ENCODE results near the gene MME. TPM values are rescaled to one million over a fixed set of nuclear protein-coding genes. Genes with fewer than 3 reads are reported as not detected.

Gene MME
- total and polyA plus RNA-seq, 2 of the 8 experiments (the other 6 are each of a cell fraction or from before 2014, with no cell fraction given), result 5.0 to 39.6 TPM

GRCh38 chr3:155079468-155079745, 712 bp upstream of the MME start:
- H3K79me2 ChIP-seq (ENCODE audit: control insufficient read depth in 1 of 2, insufficient read depth in 2 of 2, low read length in 2 of 2), result peaks cover 0 to 6% of the 10 kb centered on the region in 2 experiments; a peak in 1 of 4 replicates
- H2BK12ac ChIP-seq (ENCODE audit: low read depth, low read length), result no peak overlapping the region
- H3K4me2 ChIP-seq (ENCODE audit: insufficient read depth in 1 of 2, low read depth in 2 of 2, low read length in 2 of 2), result peak overlapping the region; percentile 90 to 98
- no peak overlapping the region for H2BK20ac ChIP-seq (ENCODE audit: low read length)
- no peak overlapping the region for H2BK120ac ChIP-seq (replicated peaks; ENCODE audit: low read depth, low read length)
- H3K27me3 ChIP-seq (replicated peaks in 1 of 4; ENCODE audit: control insufficient read depth in 3 of 4, extremely low read depth in 1 of 4, insufficient read depth in 3 of 4, low read length in 3 of 4), result peaks cover 0 to 11% (median under 1%) of the 10 kb centered on the region in 4 experiments; a peak in 2 of 7 replicates
- CTCF ChIA-PET (ENCODE audit: partially characterized antibody), result interaction anchor here (1.0 to 2.2 kb wide), 5 partner anchors 11 to 244 kb away, joined by 3 to 5 read pairs (median 3); no protein-coding TSS in a partner anchor
- POLR2A ChIA-PET (ENCODE audit: partially characterized antibody), result interaction anchor here (1.5 kb wide), 1 partner anchor 25 kb away, joined by 4 read pairs; no protein-coding TSS in a partner anchor
- H2BK5ac ChIP-seq (ENCODE audit: low read depth, low read length), result peak overlapping the region; percentile 69; the same call in 1 of the 2 replicates
- peak overlapping the region; percentile 81 to 90 (median 87) for H3K4me3 ChIP-seq (ENCODE audit: extremely low read depth in 1 of 4, insufficient read depth in 2 of 4, low read depth in 3 of 4, low read length in 4 of 4)
- H3K23me2 ChIP-seq (ENCODE audit: low read depth, low read length), result peaks cover 10% of the 10 kb centered on the region; the same call in 1 of the 2 replicates
- H3K4ac ChIP-seq (replicated peaks; ENCODE audit: insufficient read length, low read depth, low read length), result no peak overlapping the region
- H4K91ac ChIP-seq (replicated peaks; ENCODE audit: insufficient read length, low read length), result no peak overlapping the region
- H3K56ac ChIP-seq (replicated peaks; ENCODE audit: insufficient read length, low read depth, low read length), result no peak overlapping the region
- H2AFZ ChIP-seq (ENCODE audit: low read length), result peak overlapping the region; percentile 98; the same call in 1 of the 2 replicates
- no peaks in the 10 kb centered on the region for H3K79me1 ChIP-seq (ENCODE audit: low read depth, low read length)
- DNase-seq (ENCODE audit: low read depth in 1 of 2, low spot score in 2 of 2) (no peak), FAIRE-seq (no peak)
- H3K9ac ChIP-seq (replicated peaks in 1 of 4; ENCODE audit: extremely low read depth in 1 of 4, low read depth in 3 of 4, low read length in 3 of 4), result peak overlapping the region in 3 of 4 experiments; percentile 44 to 69 (median 62); a peak in 6 of 7 replicates
- H4K20me1 ChIP-seq (replicated peaks in 1 of 2; ENCODE audit: control insufficient read depth in 1 of 2, insufficient read depth in 2 of 2, low read length in 2 of 2), result no peaks in the 10 kb centered on the region
- no peak overlapping the region for H2AK5ac ChIP-seq (ENCODE audit: low read depth, low read length)
- no peak overlapping the region for H3K14ac ChIP-seq (ENCODE audit: insufficient read length)
- no peak overlapping the region; the same call in 1 of the 2 replicates for H4K8ac ChIP-seq (ENCODE audit: extremely low read depth, insufficient read depth, low read length)
- no peak overlapping the region for H4K5ac ChIP-seq (ENCODE audit: insufficient read length, low read depth, low read length)
- peaks cover 0 to 4% (median 0%) of the 10 kb centered on the region in 4 experiments; a peak in 1 of 8 replicates for H3K36me3 ChIP-seq (ENCODE audit: control insufficient read depth in 2 of 4, insufficient read depth in 4 of 4, low read length in 3 of 4)
- H3K18ac ChIP-seq (ENCODE audit: extremely low read depth, low read length), result peak overlapping the region; percentile 89; the same call in 1 of the 2 replicates
- H2BK15ac ChIP-seq (ENCODE audit: low read length), result no peak overlapping the region
- H3K9me3 ChIP-seq (ENCODE audit: insufficient read depth in 2 of 2, low read depth in 1 of 2, low read length in 1 of 2), result 0 out of 4 replicates have a peak, but pooled peaks cover 0 to 3% of the 10 kb centered on the region in 2 experiments
- no CpG with 5 or more reads among the region's 21 CpGs for WGBS, 2 experiments (ENCODE audit: extremely low coverage in 1 of 2, insufficient coverage in 1 of 2, insufficient read length in 1 of 2, insufficient replicate concordance in 2 of 2, low coverage in 1 of 2, low lambda C conversion rate in 2 of 2, missing lambda C conversion rate in 1 of 2)
- no peak overlapping the region for H3K23ac ChIP-seq (ENCODE audit: insufficient read length)
- H3K27ac ChIP-seq (ENCODE audit: low read depth, low read length), result no peak overlapping the region
- H3K4me1 ChIP-seq (replicated peaks in 1 of 4; ENCODE audit: control insufficient read depth in 3 of 4, insufficient read depth in 4 of 4, low read length in 3 of 4), result peaks cover 0 to 5% (median 1%) of the 10 kb centered on the region in 4 experiments; a peak in 3 of 7 replicates
- TF ChIP-seq NANOG (IDR thresholded peaks at IDR 0.05; ENCODE audit: insufficient read depth, low read depth, low read length, poor library complexity, severe bottlenecking) (no peak), SAP30 (IDR thresholded peaks at IDR 0.05; ENCODE audit: insufficient read depth, insufficient replicate concordance, low read length) (no peak), CBX5 (IDR thresholded peaks at IDR 0.05; ENCODE audit: low read depth, low read length) (no peak), TBP (IDR thresholded peaks at IDR 0.05; ENCODE audit: low read depth, low read length) (no peak), CREB1 (IDR thresholded peaks at IDR 0.05) (no peak), TEAD4 (IDR thresholded peaks at IDR 0.05; ENCODE audit: low read depth, low read length) (no peak), SIN3A (conservative IDR thresholded peaks at IDR 0.05 in 1 of 2, IDR thresholded peaks at IDR 0.05 in 1 of 2; ENCODE audit: low read depth in 1 of 2, low read length in 2 of 2) (no peak), RFX5 (IDR thresholded peaks at IDR 0.05; ENCODE audit: borderline replicate concordance, low read depth, low read length) (no peak), POLR2AphosphoS5 (IDR thresholded peaks at IDR 0.05; ENCODE audit: low read depth, low read length) (no peak), GTF2F1 (IDR thresholded peaks at IDR 0.05; ENCODE audit: borderline replicate concordance, low read depth, low read length) (no peak), CHD2 (IDR thresholded peaks at IDR 0.05; ENCODE audit: low read length) (no peak), GABPA (IDR thresholded peaks at IDR 0.05; ENCODE audit: borderline replicate concordance, insufficient read depth, low read length) (no peak), BACH1 (IDR thresholded peaks at IDR 0.05; ENCODE audit: low read length) (no peak)
- TF ChIP-seq, protein P1, sequence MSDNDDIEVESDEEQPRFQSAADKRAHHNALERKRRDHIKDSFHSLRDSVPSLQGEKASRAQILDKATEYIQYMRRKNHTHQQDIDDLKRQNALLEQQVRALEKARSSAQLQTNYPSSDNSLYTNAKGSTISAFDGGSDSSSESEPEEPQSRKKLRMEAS (IDR thresholded peaks at IDR 0.05), result no peak

Data from H1 (cell line).